ENCODE results near the gene WWOX.

DNA sequence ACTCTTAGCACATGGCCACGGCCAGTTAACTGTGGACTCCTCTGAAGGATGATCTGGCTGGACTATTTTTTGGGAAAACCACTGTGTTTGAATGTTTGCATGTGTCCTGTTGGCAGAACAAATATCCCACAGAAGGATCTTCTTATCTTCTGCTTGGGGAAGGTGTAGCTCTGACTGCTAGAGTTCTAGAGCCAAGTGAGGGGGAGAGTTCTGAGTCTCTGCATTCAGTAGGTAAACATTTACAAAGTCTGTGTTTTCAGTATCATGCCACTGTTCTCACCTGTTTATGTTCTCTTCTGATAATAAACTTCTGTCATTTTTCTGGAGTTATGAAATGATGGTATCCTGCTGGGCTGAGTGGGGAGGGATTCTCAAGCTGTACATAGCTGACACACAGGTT lies 241.1 kb downstream of the WWOX start:
- TF ChIP-seq CTCF (IDR thresholded peaks at IDR 0.05) (no peak), POLR2A (IDR thresholded peaks at IDR 0.05) (no peak)
